ENCODE measurements around the gene PLS3.

PLS3 gene

DNA sequence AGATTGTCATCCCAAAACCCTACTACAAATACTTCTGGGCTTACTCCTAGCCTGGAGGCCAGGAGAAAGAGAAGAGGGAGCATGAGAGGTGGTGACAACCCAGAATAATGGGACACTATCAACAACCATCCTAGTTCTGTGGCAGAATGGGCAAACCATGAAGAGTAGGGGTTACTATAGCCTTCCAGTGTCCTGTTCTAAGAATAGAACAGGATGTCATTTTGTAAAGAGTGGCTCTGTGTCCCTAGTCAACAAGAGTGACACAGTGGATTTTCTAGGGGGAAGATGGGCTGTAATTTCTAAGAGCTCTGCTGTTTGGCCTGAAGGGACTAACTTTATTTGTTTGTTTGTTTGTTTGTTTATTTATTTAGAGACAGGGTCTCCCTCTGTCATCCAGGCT lies 136.0 kb downstream of the PLS3 start:
- no peak for DNase-seq

DNA sequence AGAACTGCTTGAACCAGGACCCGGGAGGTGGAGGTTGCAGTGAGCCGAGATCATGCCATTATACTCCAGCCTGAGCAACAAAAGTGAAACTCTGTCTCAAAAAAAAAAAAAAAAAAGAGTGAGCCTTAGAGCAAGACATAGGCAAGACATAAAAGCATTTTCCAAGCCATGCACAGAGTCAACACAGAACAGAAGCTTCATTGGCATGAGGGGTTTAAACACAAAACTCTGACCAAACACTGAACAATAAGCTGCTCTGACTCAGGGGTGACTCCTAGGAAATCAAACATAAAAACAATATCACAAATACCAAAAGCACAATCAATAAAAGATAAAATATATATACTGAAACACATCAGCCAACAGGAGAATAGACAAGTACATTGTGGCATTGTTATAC lies 136.8 kb downstream of the PLS3 start:
- DNase-seq: no peak

Measured in NCI-H187 (cell line).